HG02571 (cell line): ENCODE data around the gene COL26A1.
"Not testable (repeated sequence)": the region's sequence is repeated elsewhere in the genome, so short reads cannot be mapped to it uniquely, and the experiment has no call there.

ENCODE experiments used
- ATAC-seq: cut with Tn5 transposase; IDR thresholded peaks from one replicate; pipeline ENCODE4 v1.9.1; 2021; ENCODE audit warnings: mild to moderate bottlenecking, moderate library complexity; ENCODE audit not compliant: unreplicated experiment

COL26A1 gene

GRCh38 chr7:101488826-101489572 lies 126.3 kb downstream of the COL26A1 start:
- no peak for ATAC-seq

DNA sequence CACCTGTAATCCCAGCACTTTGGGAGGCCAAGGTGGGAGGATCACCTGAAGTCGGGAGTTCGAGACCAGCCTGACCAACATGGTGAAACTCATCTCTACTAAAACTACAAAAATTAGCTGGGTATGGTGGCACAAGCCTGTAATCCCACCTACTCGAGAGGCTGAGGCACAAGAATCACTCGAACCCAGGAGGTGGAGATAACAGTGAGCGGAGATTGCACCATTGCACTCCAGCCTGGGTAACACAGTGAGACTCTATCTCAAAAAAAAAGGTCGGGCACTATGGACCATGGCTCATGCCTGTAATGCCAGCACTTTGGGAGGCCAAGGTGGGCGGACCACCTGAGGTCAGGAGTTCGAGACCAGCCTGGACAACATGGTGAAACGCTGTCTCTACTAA lies 127.8 kb downstream of the COL26A1 start:
- not testable (repeated sequence) for ATAC-seq

DNA sequence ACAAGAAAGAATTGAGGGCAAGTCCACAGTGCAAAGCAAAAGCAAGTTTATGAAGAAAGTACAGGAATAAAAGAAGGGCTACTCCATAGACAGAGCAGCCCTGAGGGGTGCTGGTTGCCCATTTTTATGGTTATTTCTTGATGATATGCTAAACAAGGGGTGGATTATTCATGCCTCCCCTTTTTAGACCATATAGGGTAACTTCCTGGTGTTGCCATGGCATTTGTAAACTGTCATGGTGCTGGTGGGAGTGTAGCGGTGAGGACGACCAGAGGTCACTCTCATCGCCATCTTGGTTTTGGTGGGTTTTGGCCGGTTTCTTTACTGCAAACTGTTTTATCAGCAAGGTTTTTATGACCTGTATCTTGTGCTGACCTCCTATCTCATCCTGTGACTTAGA lies 128.8 kb downstream of the COL26A1 start:
- not testable (repeated sequence) for ATAC-seq

DNA sequence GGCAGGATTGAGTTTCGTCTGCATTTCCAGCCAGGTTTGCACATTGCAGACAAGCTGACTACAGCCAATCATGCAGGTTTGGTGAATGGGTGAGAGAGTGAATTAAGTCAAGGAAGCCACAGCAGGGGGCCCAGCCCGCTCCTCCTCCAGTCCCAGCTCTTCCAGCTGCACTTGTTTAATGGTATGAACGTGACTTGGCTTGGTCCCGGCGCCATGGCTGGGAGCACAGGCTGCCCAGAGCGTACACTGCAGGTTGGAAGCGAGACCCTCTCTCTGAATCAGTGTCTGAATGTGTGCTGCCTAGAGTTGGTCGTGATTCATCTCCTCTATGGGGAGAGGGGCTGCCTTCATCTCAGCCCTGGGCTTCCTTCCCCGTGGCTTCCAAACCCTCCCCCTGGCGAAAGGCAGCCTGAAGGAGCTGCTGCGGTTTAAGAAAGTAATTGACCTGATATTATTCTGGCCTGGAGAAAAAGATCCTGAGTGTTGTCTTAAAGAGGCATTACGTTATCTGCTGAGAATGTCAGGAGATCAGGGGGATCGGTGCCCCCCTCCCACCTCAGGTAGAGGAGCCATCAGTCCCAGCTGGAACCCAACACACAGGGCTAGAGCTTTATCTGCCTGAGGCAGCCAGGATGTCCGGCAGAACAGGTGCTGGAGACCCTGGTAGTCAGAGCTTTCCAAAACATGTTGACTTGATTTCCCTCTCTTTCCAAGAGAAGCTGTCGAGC lies 132.1 kb downstream of the COL26A1 start:
- ATAC-seq: no peak

- ATAC-seq: no peak
These were observed 133.3 kb downstream of the COL26A1 start for GRCh38 chr7:101496017-101496416.

DNA sequence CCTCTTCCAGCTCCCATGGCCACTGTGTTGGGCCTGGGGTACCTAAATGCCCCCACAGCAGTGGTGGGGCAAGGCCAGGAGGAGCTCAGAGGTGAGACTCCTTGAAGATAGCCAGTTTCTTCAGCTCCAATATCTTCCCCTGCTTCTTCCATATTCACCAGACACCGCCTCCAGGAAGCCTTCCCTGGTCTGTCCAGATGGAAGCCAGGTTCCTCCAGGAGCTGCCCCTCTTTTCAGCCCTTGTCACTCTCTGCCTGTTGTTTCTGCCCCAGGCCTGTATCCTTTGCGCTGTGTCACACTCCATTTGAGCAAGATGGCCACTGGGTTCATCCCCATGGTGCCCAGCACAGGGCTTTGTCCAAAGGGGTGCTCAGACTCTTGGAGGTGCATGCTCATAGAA lies 138.7 kb downstream of the COL26A1 start:
- ATAC-seq: no peak

DNA sequence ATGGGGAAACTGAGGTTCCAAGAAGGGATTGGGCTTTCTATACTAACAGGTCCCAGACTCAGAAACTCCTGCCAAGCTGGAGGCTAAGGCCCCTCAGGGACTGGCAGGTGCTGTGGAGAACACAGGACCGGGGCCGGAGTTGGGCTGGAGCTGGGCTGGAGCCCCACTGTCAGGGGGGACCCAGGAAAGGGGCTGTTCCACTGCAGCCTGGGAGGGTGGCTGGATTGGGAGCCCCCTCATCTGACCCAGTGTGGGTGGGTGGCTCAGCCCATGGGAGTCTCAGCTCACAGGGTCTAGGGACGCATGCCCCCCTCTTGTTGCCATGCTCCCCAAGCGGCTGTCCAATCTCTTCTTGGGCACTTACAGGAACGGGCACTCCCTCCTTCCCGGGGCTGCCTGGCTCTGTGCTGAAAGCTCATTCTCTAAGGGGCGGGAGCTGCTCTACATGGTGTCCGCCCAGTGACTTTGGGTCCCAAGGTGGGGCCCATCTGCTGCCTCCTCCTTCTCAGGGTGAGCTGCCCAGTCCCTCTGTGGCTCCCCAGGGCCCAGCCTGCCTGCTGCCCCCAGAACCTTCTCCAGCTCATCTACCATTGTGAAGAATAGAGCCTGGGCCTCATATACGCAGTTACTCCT lies 139.9 kb downstream of the COL26A1 start:
- ATAC-seq: no peak

GRCh38 chr7:101505510-101505909 lies 142.8 kb downstream of the COL26A1 start:
- not testable (repeated sequence) for ATAC-seq

GRCh38 chr7:101506531-101506930 lies 143.9 kb downstream of the COL26A1 start:
- no peak for ATAC-seq

- no peak for ATAC-seq
These were observed 144.7 kb downstream of the COL26A1 start for GRCh38 chr7:101507327-101507726.

- no peak for ATAC-seq
These were observed 145.1 kb downstream of the COL26A1 start for GRCh38 chr7:101507791-101508252.

GRCh38 chr7:101510297-101510696 lies 147.6 kb downstream of the COL26A1 start:
- ATAC-seq: no peak

DNA sequence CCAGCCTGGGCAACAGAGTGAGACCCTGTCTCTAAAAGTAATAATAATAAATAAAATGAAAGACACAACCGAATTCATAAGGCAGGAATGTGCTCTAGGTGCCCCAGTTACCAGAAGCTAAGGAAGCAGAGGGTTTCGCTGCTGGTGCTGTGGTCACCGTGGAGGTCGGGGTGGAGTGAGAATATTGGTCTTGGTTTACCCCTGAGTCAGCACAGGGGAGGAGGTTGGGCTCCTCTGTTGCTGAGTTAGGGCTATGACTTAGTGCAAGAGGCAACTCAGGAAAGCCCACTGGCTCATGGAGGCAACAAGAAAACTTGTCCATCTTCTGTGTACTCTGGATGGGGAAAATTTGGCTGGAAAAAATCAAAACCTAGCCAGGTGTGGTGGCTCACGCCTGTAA lies 149.3 kb downstream of the COL26A1 start:
- ATAC-seq: no peak

DNA sequence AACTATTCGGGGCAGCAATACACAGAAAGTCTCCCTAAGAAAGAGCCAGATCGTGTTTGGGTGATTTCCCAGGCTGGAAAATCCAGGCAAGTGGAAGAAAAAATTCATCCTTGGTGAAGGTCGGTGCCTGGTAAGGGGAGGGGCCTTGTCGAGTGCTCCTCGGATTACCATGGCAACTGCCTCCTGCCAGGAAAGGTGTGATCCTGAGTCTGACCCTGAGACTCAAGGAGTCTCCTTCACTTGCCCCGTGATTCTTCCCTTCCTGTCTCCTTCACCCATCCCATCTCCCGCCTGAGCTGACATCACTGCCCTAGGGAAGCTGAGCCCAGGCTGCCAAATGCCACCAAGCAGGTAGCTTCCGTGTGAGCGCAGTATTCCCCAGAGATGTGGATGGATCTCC lies 154.2 kb downstream of the COL26A1 start:
- ATAC-seq: no peak

DNA sequence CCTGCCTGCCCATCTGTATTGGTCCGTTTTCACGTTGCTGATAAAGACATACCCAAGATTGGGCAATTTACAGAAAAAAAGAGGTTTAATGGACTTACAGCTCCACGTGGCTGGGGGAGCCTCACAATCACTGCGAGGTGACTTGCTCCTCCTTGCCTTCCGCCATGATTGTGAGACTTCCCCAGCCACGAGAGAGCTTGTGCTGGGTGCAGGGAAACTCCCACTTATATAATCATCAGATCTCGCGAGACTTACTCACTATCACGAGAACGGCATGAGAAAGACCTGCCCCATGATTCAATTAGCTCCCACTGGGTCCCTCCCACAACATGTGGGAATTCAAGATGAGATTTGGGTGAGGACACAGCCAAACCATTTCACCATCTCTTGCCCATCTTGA lies 154.6 kb downstream of the COL26A1 start:
- no peak for ATAC-seq

DNA sequence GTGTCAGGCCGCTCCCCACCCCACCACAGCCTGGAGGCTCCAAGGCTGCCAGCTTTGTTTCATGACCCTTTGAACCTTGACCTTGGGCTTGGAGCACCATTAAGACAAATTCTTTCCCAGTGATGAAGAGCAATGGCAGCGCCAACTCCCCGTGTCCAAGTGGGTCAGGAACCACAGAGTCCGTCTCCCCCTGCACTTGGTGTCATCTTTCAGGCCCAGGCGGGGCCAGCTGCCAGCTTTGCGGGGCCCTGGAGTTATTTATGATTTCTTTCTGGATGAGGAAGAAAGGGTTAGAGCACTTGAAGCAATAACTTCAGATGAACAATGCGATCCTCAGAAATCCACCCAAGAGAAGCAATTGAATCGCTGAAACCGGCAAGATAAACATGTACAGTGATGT lies 155.7 kb downstream of the COL26A1 start:
- ATAC-seq: no peak

- no peak for ATAC-seq
These were observed 156.8 kb downstream of the COL26A1 start for GRCh38 chr7:101519324-101520023.

- no peak for ATAC-seq
These were observed 158.8 kb downstream of the COL26A1 start for GRCh38 chr7:101521430-101521925.

GRCh38 chr7:101522021-101522420 lies 159.3 kb downstream of the COL26A1 start:
- ATAC-seq: no peak

DNA sequence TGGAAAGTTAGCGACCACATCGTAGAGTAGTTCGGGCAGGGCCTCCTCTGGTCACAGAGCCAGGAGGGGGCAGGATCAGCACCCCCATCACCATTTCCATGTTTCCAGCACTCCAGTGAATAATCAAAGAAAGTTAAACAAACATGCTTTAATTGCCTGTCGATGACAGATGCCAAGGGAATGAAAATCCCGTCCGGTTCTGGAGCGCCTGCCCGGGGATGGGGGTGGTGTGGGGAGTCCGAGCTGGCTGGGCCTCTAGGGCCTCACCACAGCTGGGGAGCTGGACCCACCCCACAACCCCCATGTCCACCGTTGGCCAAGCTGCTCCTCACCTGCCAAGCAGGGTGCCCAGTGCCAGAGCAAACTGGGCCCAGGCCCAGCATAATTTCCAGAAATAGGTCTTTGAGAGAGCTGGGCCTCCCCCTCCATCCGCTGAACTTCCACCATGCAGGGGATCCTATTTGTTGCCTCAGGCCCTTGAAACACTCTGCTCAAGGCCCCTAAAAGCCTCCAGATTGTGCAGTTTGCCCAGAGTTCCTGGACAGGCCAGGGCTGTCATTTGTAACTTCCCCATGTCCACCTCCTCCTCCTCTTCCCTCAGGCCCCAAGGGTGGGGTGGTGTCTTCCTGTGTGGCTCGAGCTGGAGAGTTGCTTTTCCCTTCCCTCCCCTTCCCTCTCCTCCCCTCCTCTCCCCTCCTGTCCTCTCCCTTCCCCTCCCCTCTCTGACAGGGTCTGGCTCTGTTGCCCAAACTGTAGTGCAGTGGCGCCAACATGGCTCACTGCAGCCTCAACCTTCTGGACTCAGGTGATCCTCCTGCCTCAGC lies 165.4 kb downstream of the COL26A1 start:
- no peak for ATAC-seq
